Keratinocyte (primary cell): Measurements from ENCODE around the gene TCF7L2. TPM values are rescaled to one million over a fixed set of nuclear protein-coding genes. Genes with fewer than 3 reads are reported as not detected.

Source experiments
- DNase-seq: peaks from one replicate; pipeline ENCODE4 v3.0.0-alpha.2; 2011; ENCODE audit warnings: low read depth, missing footprints, low spot score
- FAIRE-seq: peaks from 2 replicates; lab custom pipeline; 2011; peaks lifted over from hg19 to GRCh38; lab: Jason Lieb, UNC
- H2AFZ ChIP-seq: 2 replicates; pipeline ENCODE4 v1.6.0; 2012; ENCODE audit warnings: low read length, control low read depth, inconsistent platforms; ENCODE audit not compliant: control insufficient read depth
- H3K27ac ChIP-seq: 2 replicates; pipeline ENCODE4 v1.5.1; 2011; ENCODE audit warnings: low read length; ENCODE audit not compliant: control insufficient read depth, insufficient read depth
- H3K27me3 ChIP-seq: 3 replicates; pipeline ENCODE4 v1.6.0; 2011; ENCODE audit warnings: low read length; ENCODE audit not compliant: control insufficient read depth, insufficient read depth; ENCODE audit errors: extremely low read depth
- H3K36me3 ChIP-seq, 2 experiments: 2 replicates in 1 of 2; 3 replicates in 1 of 2; pipeline ENCODE4 v1.5.1; 2011; ENCODE audit warnings: low read length in 2 of 2, mild to moderate bottlenecking in 1 of 2; ENCODE audit not compliant: control insufficient read depth in 2 of 2, insufficient read depth in 2 of 2; ENCODE audit errors: extremely low read depth in 1 of 2
- H3K4me1 ChIP-seq: 3 replicates; pipeline ENCODE4 v1.5.1; 2011; ENCODE audit warnings: low read length; ENCODE audit not compliant: control insufficient read depth, insufficient read depth; ENCODE audit errors: extremely low read depth
- H3K4me2 ChIP-seq: 3 replicates; pipeline ENCODE4 v1.6.0; 2011; ENCODE audit warnings: low read depth, low read length; ENCODE audit not compliant: control insufficient read depth, insufficient read depth; ENCODE audit errors: extremely low read depth
- H3K4me3 ChIP-seq, 3 experiments: fragments of 200-600 bp in 1 of 3; sonication (generic) in 1 of 3; 2 replicates in 2 of 3; 3 replicates in 1 of 3; pipeline ENCODE4 v1.5.1; 2011 to 2016; ENCODE audit warnings: low read length in 3 of 3, mild to moderate bottlenecking in 3 of 3, control low read depth in 2 of 3, inconsistent platforms in 1 of 3, low read depth in 1 of 3, mixed read lengths in 1 of 3, mixed run types in 1 of 3, moderate library complexity in 1 of 3; ENCODE audit not compliant: control insufficient read depth in 2 of 3, insufficient read depth in 2 of 3; ENCODE audit errors: extremely low read depth in 1 of 3
- H3K79me2 ChIP-seq: 2 replicates; pipeline ENCODE4 v1.6.0; 2012; ENCODE audit warnings: low read length; ENCODE audit not compliant: control insufficient read depth, insufficient read depth
- H3K9ac ChIP-seq: 3 replicates; pipeline ENCODE4 v1.6.0; 2011; ENCODE audit warnings: low read length; ENCODE audit not compliant: control insufficient read depth, insufficient read depth; ENCODE audit errors: extremely low read depth
- H3K9me1 ChIP-seq: 3 replicates; pipeline ENCODE4 v1.6.0; 2011; ENCODE audit warnings: low read length; ENCODE audit not compliant: control insufficient read depth, insufficient read depth; ENCODE audit errors: extremely low read depth
- H3K9me3 ChIP-seq: 2 replicates; pipeline ENCODE4 v1.5.1; 2012; ENCODE audit warnings: low read depth, low read length; ENCODE audit not compliant: control insufficient read depth
- H4K20me1 ChIP-seq: 3 replicates; pipeline ENCODE4 v1.6.0; 2011; ENCODE audit warnings: low read length; ENCODE audit not compliant: control insufficient read depth, insufficient read depth; ENCODE audit errors: extremely low read depth
- CTCF ChIP-seq, 3 experiments: IDR thresholded peaks in 1 of 3; conservative IDR thresholded peaks in 1 of 3; optimal IDR thresholded peaks in 1 of 3; 2 replicates in 2 of 3; 3 replicates in 1 of 3; pipeline versions ENCODE3 to v1.5.1; 2011; ENCODE audit warnings: low read length in 3 of 3, mild to moderate bottlenecking in 3 of 3, moderate library complexity in 2 of 3, control low read depth in 1 of 3, inconsistent platforms in 1 of 3; ENCODE audit not compliant: insufficient read depth in 2 of 3; ENCODE audit errors: extremely low read depth in 1 of 3
- EZH2 ChIP-seq: IDR thresholded peaks from one replicate; pipeline ENCODE4 v1.6.1; 2012; ENCODE audit warnings: inconsistent platforms, mild to moderate bottlenecking, low read length, moderate library complexity
- dilution Hi-C: fragments of 300-500 bp; cut with MboI; formaldehyde crosslinking; loops from one replicate; pipeline ENCODE4 v1.7.0; 2020; ENCODE audit warnings: low sequenced_read_pairs; ENCODE audit not compliant: extremely low pct_ligation_motif_present
- polyA plus RNA-seq, 5 experiments: library from polyadenylated mRNA; depleted of rRNA in 3 of 5; stranded (reverse) in 3 of 5; stranded (forward) in 1 of 5; unstranded in 1 of 5; fragments of >200 nt; gene quantifications; 1 replicate in 1 of 5; 2 replicates in 3 of 5; 3 replicates in 1 of 5; pipeline versions ENCODE4 v1.2.1 to v1.2.3, GENCODE V29; 2011 to 2012; ENCODE audit warnings: missing spikeins in 2 of 5, low read depth in 1 of 5, low replicate concordance in 1 of 5

The TCF7L2 gene
- polyA plus RNA-seq, 1 donor (not counting 4 experiments of a cell fraction or from before 2014, with no cell fraction given) = 2.5 TPM

DNA sequence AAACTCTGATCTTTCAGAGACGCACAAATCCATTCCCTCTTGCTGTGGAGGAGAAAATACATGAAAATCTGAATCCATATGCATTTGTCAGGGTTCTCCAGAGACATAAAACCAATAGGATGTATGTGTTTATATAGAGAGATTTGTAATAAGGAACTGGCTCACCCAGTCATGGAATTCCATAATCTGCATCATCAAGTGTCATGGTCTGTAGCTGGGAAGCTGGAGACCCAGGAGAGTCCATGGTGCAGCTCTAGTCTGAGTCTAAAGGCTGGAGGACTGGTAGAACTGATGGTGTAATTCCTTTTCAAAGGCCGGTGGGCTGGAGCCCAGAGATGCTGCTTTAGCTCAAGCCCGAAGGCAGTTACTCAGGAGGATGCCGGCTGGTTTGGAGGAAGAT, 134.0 kb downstream of the TCF7L2 start:
- Histone ChIP-seq H3K36me3 (no peaks in the 10 kb centered on the region), H3K9ac (no peak overlapping the region), H3K4me2 (no peak overlapping the region), H3K4me3 (no peak overlapping the region), H3K9me3 (no peaks in the 10 kb centered on the region), H3K79me2 (no peaks in the 10 kb centered on the region), H3K9me1 (no peaks in the 10 kb centered on the region), H3K27ac (no peak overlapping the region), H4K20me1 (no peaks in the 10 kb centered on the region), H3K27me3 (no peaks in the 10 kb centered on the region), H2AFZ (no peak overlapping the region), H3K4me1 (peaks cover 9% of the 10 kb centered on the region)
- dilution Hi-C loops = no loop called here
- FAIRE-seq (no peak), DNase-seq (no peak)
- TF ChIP-seq CTCF (optimal IDR thresholded peaks at IDR 0.05 in 1 of 3, IDR thresholded peaks at IDR 0.05 in 1 of 3, conservative IDR thresholded peaks at IDR 0.05 in 1 of 3; ENCODE audit: extremely low read depth in 1 of 3, insufficient read depth in 2 of 3, low read length in 3 of 3) (no peak), EZH2 (no peak)

DNA sequence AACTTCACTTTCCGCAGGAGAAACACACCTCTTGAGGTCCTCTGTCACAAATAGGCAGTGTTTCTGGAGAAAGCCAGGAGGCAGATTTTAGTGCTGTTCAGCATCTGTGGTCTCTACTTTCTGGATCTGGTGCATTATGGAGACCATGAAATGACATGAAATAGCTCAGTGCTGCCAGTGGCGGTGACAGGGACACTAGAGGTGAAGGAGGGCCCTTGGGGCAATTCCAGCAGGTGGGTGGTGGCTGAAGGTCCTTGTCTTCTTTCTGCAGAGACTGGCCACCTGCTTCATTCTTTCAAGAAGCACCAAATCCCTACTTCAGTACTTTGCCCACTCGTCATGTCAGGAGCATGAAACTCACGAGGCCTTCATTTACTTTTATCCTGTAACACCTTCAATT, 135.7 kb downstream of the TCF7L2 start:
- Histone ChIP-seq H2AFZ (no peak overlapping the region), H3K27ac (no peak overlapping the region), H3K4me1 (peaks cover 9% of the 10 kb centered on the region), H3K27me3 (no peaks in the 10 kb centered on the region), H3K9ac (no peak overlapping the region), H3K36me3 (no peaks in the 10 kb centered on the region), H3K4me3 (no peak overlapping the region), H3K4me2 (no peak overlapping the region), H3K79me2 (no peaks in the 10 kb centered on the region), H3K9me1 (no peaks in the 10 kb centered on the region), H3K9me3 (no peaks in the 10 kb centered on the region), H4K20me1 (no peaks in the 10 kb centered on the region)
- dilution Hi-C loops = no loop called here
- FAIRE-seq = no peak
- TF ChIP-seq CTCF (optimal IDR thresholded peaks at IDR 0.05 in 1 of 3, IDR thresholded peaks at IDR 0.05 in 1 of 3, conservative IDR thresholded peaks at IDR 0.05 in 1 of 3; ENCODE audit: extremely low read depth in 1 of 3, insufficient read depth in 2 of 3, low read length in 3 of 3) (no peak), EZH2 (no peak)
- no peak for DNase-seq
